GM19023 (cell line): ENCODE data around the gene ZNF236.
A peak's percentile ranks its signal among the peaks of the same experiment; 100 is the strongest.

Experiments used
- ATAC-seq: cut with Tn5 transposase; IDR thresholded peaks from one replicate; pipeline ENCODE4 v1.9.1; 2021; ENCODE audit warnings: mild to moderate bottlenecking, moderate library complexity; ENCODE audit not compliant: unreplicated experiment

The ZNF236 gene

GRCh38 chr18:76967721-76968472 lies 145.5 kb downstream of the ZNF236 start:
- ATAC-seq, result no peak

DNA sequence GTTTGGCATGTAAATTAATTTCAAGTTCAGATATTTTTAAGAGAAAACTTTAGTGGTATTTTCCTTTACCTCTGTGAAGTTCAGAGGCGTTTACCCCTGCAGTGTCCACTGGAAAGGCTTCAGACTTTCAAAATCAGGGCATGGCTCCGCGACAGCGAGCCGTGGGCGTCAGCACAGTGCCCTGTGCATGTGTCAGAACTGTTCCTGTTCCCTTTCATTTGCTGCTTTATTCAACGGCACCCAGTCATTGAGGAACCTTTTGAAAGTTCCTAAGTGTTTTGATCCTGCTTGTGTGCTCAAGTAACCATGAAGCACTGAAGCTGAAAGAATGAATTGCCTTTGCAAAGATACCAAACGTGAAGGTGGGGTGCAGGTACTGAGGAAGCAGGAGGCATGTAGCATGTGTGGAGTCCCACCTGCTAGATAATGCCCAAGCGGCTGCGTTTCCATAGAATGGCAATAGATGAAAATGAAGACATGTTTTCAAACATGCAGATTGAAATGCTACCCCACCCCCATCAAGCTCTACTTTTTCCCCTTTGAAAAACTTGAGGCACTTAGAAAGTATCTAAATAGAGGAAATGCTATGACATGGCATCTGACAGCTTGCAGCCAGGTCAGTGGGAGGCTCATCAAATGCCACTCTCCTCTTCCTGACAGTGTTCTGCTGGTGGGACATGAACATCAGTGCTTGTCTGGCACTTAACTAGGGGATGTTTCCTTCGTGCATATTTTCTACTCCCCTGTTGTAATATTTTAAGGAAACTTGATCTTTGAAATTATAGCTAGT lies 148.6 kb downstream of the ZNF236 start:
- ATAC-seq, result no peak

GRCh38 chr18:76972241-76972640 lies 149.9 kb downstream of the ZNF236 start:
- ATAC-seq, result no peak

DNA sequence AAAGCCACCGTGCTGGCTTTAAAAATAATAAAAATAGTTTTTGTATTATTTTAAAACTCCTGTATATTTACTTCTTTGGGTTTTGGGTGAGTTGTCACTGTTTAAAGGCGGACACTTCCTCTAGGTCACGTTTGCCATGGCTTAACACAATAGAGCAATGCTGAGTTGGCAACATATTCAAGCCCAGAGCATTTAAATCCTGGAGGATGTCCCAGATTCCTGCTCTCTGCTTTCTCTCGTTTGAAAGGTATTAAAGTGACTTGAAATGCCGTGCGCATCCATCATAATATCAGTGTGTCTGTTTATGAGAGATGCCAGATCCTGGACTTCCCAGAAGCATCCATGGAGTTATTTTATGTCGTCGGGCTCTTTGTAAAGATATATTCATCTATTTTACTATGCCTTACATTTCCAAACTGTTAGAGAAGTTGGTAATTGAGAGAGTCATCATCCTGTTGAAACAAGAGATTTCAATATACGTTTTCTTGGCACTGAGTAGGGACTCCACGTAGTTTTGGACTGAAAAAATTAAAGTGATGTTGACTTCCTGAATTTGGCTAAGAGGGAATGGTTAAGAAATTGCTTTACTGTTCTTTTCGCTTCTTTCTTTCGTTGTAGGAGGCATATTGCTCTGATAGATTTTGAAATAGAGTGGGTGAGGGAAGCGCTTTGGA lies 150.6 kb downstream of the ZNF236 start:
- ATAC-seq, result no peak

DNA sequence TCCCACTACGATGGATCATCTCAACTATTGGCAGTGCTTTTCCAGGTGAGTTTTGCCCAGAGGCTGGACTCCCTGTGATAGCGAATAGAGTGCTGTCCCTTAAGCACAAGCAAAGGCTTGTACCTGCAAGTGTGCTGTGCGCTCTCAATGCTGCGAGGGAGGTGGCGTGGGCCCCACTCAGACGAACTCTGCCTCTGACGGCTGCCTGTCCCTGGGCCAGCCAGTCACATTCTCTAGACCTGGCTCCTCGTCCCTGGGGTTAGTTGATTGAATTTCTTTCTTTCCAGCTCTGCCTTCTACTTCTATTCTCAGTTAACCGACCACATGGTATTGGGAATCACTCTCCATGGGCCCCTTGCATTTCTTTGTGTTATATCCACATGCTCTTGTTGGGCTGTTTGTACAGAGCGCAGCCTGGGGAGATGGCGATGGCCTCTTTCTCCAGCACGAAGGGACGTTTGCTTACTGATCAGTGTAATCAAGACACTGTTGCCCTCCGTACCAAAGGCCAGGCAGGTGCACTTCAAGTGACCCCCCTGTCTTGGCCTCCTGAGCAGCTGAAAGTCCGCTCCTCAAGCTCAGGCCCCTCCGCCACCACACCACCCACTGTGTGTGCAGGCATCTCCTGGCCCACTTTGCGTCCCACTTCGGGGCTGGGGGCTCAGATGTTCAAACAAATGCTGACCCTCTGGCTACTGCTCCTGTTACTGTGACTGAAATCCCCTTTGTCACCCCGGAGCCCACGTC lies 151.3 kb downstream of the ZNF236 start:
- ATAC-seq, result no peak

- ATAC-seq, result no peak
Measured at GRCh38 chr18:76974386-76974785, 152.0 kb downstream of the ZNF236 start.

GRCh38 chr18:76975577-76976110 lies 153.3 kb downstream of the ZNF236 start:
- ATAC-seq, result no peak

DNA sequence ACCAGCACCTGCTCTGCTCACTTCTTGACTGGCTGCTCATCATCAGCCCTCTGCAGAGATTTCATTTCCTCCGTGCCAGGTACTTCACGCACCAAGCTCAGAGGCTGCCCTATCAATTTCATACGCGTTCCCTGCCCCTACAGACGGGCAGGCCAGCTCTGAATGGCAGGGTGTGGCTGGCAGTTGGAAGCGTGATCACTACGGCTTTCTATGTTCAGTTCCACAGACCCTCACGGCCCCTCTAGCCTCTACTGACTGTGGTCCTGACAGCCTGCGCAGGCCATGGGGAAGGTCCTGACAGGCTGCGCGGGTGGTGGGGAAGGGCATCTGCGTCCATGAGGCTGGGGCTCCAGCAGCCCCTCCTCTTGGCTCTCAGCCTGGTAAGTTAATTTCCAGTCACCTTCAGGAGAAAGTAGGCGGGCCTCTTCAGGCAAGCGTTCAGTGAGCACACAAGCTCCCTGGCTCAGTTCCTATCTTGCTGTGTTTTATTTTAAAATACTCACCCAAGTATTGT lies 154.8 kb downstream of the ZNF236 start:
- ATAC-seq, result no peak

GRCh38 chr18:76977684-76978232 lies 155.4 kb downstream of the ZNF236 start:
- no peak for ATAC-seq

GRCh38 chr18:76978616-76979015 lies 156.3 kb downstream of the ZNF236 start:
- ATAC-seq, result no peak

DNA sequence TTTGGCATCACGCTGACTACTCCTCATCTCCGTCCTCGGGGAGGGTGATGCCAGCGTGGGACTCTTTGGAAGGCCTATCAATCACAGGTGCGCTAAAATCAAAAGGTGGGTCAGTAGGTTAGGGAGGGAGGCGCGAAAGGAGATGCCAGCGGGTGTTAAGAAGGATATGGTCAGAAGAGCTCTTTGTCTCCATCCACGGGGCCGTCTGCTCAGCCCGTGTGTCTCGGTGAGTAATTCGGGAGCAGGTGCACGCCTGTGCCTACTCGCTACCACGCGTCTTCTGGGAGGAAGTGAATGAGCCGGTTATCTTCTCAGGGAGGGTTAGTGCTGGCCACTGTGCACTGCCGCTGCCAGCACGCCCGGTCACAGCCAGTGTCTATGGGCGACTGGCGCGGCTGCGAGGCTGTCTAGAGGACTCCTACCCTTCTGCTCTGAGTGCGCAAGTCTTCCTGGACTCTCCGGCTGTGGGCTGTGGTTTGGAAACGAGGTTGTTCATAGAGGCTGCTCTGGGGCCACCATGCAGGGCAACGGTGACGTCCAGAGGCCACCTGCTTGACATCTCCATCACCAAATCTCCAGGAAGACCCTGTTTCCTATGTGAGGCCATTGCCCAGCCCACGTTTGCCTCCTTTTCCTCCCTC lies 156.9 kb downstream of the ZNF236 start:
- no peak for ATAC-seq

GRCh38 chr18:76979906-76980305 lies 157.5 kb downstream of the ZNF236 start:
- no peak for ATAC-seq

- peak; percentile 40 for ATAC-seq
Measured at GRCh38 chr18:76980663-76981395, 158.5 kb downstream of the ZNF236 start.

GRCh38 chr18:76981396-76981968 lies 159.1 kb downstream of the ZNF236 start:
- ATAC-seq, result peak; percentile 48

DNA sequence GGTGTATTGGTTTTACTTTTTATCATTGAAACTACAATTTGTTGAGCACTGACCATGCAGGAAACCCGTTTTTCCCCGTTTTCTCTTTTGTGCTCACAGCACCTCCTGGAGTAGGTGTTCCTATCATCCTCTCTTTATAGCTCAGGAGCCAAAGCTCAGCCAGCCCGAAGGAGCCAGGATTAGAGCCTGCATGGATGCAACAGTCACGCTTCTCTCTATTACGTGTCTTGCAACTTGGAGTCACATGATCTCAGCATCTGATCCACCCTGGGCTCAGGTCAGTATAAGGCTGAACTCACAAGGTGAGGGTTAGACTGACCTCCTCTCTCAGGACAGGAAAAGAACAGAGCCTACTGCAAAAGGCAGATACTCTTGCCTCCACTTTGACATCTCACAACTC lies 159.7 kb downstream of the ZNF236 start:
- no peak for ATAC-seq

DNA sequence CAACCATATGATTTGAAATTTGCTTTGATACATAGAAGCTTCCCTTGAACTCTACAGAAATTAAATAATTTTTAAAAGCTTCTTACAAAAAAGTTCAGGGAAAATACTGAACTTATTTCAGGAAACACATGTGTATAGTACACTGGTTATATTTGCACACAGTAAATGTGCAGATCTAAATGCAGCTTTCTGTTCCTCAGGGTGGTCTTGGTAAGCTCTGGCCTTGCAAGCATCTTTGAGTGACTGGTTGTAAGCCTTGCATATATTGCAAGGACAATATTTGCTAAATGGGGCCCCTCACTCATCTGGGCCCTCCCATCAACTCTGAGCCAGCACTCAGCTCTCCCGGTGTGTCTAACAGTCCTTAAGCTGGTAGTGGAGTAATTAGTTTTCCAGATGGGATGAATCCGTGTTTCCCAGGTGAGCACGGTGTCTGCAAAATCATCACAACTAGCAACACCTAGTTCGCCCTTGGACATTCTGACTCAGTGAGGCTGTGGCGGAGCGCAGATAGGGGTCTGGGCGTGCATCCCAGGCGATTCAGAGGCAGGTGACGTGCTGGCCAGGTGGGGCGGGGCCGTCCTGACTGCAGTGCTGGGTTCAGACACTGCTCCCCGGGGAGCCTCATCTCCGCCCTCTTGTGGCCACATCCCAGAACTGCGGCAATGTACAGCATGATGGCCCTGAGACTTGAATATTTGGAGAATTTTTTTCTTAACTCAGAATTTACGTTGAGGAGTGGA lies 160.7 kb downstream of the ZNF236 start:
- ATAC-seq, result peak; percentile 77

DNA sequence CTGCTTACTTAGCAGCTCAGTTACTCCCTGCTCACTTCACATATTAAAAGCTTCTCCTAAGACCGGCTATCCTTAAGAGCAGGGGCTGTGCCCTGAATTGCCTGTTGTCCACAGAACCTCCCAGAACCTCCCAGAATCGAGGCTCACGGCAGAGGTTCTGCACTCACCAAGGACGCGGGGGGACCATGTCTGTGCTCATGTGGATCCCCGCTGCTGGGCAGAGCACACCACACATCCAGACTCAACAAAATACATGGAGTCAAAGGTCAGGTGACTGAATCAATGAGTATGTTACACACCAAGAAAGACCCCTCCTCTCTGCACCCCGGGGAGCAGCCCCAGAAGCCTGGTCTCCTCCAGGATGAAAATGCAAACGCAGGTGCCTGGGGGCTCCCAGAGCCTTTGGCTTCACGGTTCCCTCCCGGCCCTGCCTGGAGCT lies 161.3 kb downstream of the ZNF236 start:
- ATAC-seq, result no peak
